GM19372 (cell line): ENCODE measurements around the gene CLTRN.
"Not testable (repeated sequence)": the region's sequence is repeated elsewhere in the genome, so short reads cannot be mapped to it uniquely, and the experiment has no call there.

Experiments used
- ATAC-seq: cut with Tn5 transposase; IDR thresholded peaks from one replicate; pipeline ENCODE4 v1.9.1; 2021; ENCODE audit warnings: mild to moderate bottlenecking, low read depth, moderate library complexity; ENCODE audit not compliant: unreplicated experiment

The CLTRN gene

GRCh38 chrX:15664487-15665444 lies at the start of gene CLTRN:
CLTRN (minus strand) TSS chrX:15664805; CDS start chrX:15664775, 30 bp downstream.
- ATAC-seq = no peak

- not testable (repeated sequence) for ATAC-seq
Measured at GRCh38 chrX:15704273-15704672, 39.7 kb upstream of the CLTRN start.

- not testable (repeated sequence) for ATAC-seq
Measured at GRCh38 chrX:15703809-15704208, 39.2 kb upstream of the CLTRN start.

- no peak for ATAC-seq
Measured at GRCh38 chrX:15702488-15703371, 38.1 kb upstream of the CLTRN start.

- ATAC-seq = no peak
Measured at GRCh38 chrX:15696516-15696915, 31.9 kb upstream of the CLTRN start.

- ATAC-seq = no peak
Measured at GRCh38 chrX:15694941-15695451, 30.4 kb upstream of the CLTRN start.

GRCh38 chrX:15686818-15687685 lies 22.4 kb upstream of the CLTRN start:
- ATAC-seq = peak; percentile 65

GRCh38 chrX:15683193-15683592 lies 18.6 kb upstream of the CLTRN start:
- ATAC-seq = no peak

GRCh38 chrX:15681433-15681832 lies 16.8 kb upstream of the CLTRN start:
- no peak for ATAC-seq

GRCh38 chrX:15680401-15680800 lies 15.8 kb upstream of the CLTRN start:
- no peak for ATAC-seq

- no peak for ATAC-seq
Measured at GRCh38 chrX:15679246-15679645, 14.6 kb upstream of the CLTRN start.

- ATAC-seq = no peak
Measured at GRCh38 chrX:15678339-15678738, 13.7 kb upstream of the CLTRN start.

GRCh38 chrX:15676886-15677285 lies 12.3 kb upstream of the CLTRN start:
- no peak for ATAC-seq

- ATAC-seq = peak; percentile 63
Measured at GRCh38 chrX:15675490-15675921, 10.9 kb upstream of the CLTRN start.

GRCh38 chrX:15674841-15675489 lies 10.4 kb upstream of the CLTRN start:
- ATAC-seq = peak; percentile 71

GRCh38 chrX:15674514-15674840 lies 9.9 kb upstream of the CLTRN start:
- ATAC-seq = no peak

GRCh38 chrX:15673970-15674369 lies 9.4 kb upstream of the CLTRN start:
- ATAC-seq = no peak

GRCh38 chrX:15672881-15673280 lies 8.3 kb upstream of the CLTRN start:
- ATAC-seq = no peak

GRCh38 chrX:15663439-15663838 lies 1.2 kb downstream of the CLTRN start:
- ATAC-seq = no peak

- not testable (repeated sequence) for ATAC-seq
Measured at GRCh38 chrX:15654804-15655203, 9.8 kb downstream of the CLTRN start.
